ENCODE data around the gene PITX2. TPM values are rescaled to one million over a fixed set of nuclear protein-coding genes. Genes with fewer than 3 reads are reported as not detected.
"Not testable (repeated sequence)": the region's sequence is repeated elsewhere in the genome, so short reads cannot be mapped to it uniquely, and the experiment has no call there.

Gene PITX2
- polyA plus RNA-seq, 12 donors, result 39.7 to 61.1 (median 43.7) TPM; not detected in 1

DNA sequence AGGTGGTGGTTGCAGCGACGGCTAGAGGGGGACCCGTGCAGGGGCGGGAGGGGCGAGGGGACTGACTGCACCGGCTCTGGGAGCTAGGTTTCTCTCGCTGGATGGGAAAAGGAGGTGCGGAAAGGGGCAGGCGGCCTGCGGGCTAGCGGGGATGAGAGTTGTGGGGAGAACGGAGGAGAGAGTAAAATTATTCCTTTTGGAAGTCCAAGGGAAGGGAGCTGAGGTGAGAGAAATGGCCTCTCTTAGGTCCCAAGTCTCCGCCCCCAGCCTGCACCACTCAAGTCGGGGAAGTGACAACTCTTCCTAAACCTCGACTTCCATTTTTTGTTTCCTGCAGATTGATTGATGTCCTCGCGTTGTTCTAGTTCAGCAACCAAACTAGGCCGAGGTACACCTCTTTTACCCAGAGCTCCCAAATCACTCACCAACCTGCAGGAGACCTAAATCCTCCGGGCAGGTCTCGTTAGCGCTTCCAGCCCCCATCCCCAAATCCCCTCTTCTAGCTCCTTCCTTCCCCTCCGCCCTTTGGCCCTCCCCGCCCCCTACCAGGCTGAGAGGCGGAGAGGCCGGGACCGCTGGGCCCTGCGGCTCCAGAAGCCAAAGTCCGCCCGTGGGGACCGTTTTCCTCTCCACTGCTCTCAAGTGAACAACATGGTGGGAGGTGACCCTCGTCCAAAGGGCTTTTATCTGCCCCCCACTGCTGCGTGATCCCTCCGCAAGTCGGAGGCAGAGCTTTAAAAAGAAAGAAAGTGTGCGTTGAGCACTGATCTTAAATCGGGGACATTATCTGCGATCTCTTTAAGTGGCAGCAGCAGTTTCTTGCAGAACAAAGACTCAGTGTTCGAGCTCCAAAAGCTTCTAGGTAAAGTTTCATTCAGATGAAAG, 7.3 kb downstream of the PITX2 start:
- DNase-seq, result no peak

DNA sequence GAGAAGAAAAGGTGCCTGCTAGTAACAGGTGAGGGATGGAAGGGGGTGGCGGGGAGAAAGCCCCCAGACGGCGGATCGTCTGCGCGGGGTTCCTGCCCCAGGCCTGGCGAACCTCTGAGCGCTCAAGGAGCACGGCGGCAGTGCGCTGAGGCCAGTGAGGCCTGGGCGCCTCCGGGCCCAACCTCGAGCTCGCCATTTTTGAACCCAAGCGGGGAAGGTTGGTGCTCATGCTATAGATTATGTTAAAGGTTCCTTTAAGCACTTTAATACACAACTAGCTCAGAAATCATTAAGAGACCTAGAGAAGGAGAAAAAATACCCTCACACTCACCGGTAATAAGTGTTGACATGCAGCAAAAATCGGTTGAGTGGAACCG, 7.9 kb downstream of the PITX2 start:
- DNase-seq, result no peak

DNA sequence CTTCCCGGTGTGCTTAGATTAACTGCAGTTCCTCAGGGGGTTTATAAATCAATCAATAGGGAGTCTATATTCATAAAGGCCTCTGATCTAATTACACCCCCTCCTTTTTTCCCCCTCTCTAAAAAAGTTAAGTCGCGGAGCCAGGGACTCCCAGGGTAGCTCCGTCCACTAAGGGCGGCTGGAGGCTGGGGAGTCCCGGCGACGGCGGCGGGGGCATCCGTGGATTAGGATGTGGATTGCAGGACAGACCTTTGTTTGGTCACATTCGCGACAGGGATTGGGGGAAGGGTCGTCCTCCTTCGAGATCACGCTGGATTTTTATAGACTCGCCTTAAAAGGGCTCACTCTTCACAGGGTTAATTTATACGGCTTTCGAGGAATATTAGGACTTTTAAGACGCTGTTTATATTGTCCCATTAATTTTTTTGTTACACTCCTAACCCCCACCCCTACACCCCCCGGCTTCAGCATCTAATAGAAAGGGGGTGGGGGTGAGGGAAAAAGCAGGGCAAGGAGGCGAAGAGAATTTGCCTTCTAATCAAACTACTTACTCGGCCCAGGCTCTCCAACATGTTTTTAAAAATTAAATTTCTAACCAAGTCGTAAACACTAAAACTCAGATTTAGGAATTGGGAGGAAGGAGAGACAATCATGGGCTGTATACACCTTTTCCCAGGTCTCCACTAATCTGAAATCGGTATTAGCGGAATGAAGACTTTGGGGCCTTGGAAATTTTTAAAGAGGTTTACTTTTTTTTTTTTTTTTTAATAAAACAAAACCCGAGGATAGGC, 8.5 kb downstream of the PITX2 start:
- DNase-seq, result no peak

DNA sequence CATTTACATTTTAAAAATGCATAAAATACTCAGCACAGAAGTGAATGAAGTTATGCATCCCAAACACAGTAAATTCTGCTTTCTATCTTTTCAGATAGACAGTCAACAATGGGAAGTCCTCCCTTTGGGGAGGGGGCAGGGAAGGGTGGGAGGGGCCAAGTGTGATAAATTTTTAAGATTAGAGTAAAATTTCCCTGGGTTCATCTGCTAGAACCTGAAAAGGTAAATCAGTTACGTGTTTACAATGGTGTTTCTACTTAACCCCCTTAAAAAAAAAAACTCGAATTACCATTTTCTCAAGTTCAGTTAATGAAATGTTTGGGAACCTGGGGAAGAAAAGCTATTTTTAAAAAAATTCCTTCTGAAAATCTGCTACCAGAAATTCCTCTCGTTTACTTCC, 9.1 kb downstream of the PITX2 start:
- no peak for DNase-seq

DNA sequence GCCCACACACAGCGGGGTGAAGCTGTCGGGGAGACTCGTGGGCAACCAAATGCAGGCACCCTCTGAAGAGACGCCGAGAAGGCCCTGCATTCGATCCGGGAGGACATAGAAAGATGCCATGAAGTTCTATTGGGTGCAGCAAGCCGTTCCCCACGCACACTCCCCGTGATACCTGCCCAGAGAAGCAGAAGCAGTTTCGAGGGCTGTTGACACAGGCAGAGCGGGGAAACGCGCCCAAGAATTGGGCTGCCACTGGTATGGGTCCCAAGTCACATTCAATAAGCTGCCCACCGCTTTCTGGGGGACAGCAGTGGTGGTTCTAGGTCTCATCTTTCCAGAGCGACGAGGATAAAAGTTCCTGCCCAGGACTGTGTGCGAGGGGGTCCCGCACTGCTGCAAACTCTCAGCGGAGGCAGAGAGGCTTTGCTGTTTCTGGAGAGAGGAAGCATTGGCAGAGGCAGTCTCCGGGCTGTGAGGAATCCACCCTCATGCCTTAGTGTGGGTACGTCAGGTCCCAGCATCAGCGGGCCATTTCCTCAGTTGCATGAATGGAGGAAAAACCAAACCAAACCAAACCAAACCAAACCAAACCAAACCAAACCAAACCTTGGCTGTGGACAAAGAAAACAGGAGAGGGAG, 10.1 kb downstream of the PITX2 start:
- no peak for DNase-seq

DNA sequence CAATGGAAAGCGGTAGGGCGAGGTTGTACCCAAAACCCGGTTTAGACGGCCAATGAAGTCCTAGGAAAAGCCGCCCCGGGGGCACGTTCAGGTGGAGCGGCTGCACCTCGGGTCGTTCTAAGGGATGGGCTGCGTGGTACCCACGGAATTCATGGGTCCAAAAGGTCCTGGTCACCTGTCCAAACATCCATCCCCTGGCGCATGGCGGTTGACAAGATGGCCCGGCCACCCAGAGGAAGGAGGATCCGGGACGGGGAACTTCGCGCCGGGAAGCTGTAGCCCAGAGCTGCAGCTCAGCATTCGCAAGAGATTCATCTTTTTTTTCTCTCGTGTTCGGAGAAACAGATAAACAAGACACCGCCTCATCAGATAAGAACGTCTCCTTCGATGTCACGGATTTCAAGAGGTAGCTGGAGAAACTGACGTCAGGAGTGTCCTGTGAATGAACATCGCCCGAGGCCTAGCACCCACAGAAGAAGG, 10.9 kb downstream of the PITX2 start:
- no peak for DNase-seq

DNA sequence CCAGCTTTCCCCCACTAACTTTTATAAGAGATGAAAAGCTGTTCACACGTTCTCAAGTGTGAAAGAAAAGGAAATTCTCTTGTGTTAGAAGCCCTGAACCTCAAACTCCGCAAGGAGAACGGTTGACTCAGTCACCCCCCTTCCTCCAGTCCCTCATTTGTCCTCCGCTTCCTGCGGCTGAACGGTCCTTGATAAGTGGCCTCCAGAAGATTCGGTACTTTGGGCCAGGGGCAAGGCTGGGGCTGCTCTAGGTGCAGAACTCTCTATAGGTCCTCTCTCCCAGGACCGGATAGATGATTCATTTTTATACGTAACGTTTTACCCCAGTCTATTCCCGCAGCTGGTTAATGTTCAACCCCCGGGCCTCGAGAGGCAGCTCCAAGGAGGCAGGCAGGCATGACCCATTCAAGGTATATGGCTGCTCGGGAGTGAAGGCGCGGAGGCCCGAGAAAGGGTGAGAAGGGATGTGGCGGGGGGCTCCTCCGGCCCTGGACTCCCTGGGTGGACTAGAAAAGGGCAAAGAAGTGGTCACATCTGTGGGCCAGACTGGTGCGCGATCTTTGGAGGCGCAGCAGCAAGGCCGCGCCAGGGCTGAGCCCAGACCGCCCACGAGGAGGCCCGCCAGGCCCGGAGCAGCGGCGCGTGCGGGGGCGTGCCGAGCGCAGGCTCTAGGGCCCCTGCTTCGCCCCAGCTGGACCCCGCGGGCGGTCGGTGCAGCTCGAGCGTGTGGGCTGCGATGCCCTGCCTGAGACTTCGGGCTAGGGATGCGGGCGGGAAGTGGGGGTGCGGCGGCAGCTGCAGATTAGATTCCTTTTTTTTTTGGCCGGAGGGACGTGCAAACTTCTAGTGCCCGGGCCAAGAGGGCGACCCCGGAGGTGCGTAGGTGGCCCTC, 11.7 kb downstream of the PITX2 start:
- DNase-seq, result no peak

DNA sequence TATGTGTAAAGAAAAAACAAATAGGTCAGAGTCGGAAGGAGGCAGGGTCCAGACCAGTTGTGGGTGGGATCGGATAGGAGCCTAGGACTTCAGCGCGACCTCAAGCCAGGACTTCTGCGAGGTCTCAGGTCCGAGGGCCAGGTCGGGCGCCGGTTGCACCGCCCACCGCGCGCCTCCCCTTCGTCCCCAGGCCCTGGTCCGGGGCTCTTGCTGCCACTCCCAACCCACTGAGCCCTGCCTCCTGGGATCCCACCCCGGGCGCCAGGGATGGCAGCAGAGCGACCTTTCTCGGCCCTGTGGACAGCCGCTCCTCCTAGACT, 12.3 kb downstream of the PITX2 start:
- DNase-seq, result no peak

DNA sequence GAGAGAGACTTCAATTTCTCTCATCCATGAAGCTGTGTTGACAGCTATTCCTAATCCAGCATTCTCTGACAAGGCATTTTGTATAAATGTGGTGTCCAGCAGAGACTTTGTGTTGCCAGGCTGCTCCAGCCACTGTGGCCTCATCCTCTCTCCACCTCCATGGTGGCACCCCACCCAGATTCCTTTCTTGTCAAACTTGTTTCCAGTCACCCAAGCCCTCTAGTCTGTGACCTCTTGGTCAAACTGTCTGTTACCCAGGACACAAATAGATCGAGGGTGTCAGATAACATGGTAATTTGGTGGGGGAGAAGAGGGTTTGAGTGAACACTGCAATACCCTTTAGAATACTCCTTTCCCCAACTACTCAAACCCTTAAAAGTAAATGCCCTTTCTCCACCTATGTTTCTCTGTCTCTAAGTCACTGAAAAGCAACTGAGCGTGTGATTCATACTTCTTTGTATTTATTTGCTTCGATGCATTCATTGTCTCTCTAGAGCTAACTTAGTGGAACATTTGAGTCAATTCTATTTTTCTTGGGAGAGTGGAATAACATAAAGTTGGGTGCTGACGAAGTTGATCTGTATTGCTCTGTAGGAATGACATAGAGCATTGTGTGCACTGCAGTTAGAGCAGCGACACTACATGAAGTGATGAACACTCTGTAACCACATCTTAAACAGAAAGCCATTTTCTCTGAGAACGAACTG, 13.7 kb downstream of the PITX2 start:
- DNase-seq, result no peak

DNA sequence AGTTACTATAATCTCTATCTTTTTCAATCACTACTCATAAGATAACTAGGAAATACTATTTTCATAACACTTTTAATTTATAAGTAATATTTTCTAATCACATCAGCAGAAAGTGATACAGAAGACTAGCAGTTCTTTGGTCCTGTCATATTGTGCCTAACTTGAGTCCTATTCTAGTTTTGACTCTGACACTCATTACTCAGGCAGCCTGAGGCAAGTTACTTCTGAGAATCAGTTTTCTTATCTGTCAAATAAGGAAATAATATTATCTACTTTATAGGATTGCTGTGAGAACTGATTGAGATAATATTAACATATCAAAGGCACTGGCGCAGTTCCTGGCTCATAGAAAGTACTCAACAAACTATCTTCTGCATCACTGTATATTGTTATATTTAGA, 17.8 kb downstream of the PITX2 start:
- no peak for DNase-seq

DNA sequence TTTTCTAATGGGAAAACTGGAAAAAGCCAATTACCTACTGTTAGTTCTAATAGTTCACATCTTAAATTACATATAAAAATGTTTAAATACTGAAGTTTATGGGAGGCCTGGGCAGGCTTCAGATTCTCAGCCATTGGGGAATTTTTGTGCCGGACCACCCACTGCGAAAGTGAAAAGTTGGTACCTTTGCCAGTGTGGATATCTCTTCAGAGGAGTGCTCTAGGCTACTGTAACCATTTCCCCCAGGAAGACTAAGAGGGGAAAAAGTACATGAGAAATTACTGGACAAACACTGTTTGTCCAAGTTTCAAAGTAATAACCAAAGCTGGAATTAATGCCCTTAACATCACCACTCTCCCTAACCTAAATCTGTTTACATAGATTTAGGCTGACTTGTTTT, 20.8 kb downstream of the PITX2 start:
- DNase-seq, result no peak

DNA sequence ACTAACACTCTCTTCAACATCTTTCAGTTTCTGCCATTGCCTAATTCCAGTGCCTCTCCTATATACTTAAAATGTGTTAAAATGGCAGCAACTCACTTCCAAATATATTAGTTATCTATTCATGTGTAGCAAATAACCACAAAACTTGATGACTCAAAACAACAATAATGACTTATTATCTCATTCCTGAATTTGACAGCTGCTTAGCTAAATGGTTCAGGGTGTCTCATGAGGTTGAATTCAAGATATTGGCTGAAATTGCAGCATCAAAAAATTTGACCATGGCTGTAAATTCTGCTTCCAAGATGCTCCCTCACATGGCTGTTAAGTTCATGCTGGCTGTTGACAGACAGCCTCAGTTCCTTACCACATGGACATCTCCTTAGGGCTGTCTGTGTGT, 25.3 kb downstream of the PITX2 start:
- DNase-seq, result no peak

DNA sequence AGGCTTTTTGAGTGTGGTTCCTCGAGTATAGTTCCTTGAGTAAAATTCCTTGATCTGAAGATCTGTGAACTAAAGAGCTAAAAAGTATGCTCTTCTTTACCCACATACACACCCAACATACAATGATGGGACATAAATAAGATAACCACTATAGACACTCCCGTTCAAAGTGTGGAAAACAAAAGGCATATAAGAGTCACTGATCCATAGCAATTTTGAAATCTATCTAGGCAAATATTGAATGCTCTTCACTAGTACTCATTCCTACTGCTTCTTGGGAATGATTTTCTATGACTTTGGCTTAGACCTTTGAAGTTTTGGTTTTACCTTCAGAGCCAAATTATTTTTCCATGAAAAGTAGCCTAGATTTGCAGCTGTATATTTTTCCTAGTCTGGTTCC, 26.4 kb downstream of the PITX2 start:
- DNase-seq, result no peak

DNA sequence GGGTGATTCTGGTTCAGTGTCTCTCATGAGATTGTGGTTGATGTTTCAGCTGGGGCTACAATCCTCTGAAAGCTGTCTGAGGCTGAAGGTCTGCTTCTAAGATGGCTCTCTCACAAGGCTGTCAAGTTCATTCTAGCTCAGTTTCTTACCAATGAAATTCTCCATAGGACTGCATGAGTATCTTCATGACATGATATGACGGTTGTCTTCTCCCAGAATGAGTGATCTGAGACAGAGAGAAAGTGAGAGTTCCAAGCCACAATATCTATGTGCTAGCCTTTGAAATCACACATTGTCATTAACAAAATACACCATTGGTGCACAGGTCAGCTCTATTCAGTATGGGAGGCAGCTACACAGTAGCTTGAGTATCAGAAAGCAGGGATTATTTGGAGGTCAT, 27.3 kb downstream of the PITX2 start:
- no peak for DNase-seq

DNA sequence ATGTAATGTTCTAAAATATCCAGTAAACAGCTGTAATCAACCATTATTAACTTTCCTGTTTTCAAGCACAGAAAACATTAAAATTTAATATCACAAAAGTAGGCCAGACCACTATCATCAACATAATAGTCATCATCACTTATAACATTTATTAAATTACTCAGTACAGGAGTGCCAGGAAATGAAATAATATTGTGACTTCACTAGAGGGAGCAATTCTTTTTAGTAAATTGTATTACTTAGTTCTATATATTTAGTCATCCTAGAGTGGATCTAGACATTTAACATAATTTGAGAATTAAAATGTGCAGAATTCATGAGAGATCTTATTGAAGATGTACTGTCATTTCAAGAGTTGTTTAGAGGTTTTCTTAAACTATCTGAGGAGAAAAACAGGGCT, 33.6 kb downstream of the PITX2 start:
- DNase-seq, result no peak

DNA sequence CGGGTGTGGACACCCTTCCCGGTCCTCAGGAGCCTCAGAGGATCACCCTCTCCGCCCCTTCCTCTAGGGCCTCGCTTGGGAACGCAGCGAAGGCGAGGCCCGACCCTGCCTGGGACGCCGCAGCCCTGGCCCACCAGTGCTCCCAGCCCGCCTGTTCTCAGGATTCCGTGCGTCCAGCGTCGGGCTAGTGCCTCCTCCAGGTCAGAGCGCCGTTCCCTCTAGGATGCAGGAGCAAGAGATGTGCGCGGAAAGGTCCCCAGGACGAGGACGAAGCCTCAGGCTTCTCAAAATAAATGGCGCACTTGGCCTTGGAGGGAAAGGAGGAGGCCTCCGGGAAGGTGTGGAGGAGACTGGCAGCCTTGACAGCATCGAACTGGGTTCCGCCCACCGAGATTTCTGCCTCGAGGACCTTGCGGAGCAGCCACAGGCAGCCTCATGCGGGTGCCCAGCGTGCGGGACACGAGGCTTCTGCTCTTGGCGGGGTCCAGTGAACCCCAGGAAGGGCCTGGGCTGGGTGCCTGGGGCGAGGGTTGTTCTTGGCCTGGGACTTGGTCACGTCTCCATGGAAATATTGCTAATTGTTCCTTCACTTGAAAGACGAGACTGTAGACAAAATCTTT, 35.1 kb downstream of the PITX2 start:
- DNase-seq, result no peak

DNA sequence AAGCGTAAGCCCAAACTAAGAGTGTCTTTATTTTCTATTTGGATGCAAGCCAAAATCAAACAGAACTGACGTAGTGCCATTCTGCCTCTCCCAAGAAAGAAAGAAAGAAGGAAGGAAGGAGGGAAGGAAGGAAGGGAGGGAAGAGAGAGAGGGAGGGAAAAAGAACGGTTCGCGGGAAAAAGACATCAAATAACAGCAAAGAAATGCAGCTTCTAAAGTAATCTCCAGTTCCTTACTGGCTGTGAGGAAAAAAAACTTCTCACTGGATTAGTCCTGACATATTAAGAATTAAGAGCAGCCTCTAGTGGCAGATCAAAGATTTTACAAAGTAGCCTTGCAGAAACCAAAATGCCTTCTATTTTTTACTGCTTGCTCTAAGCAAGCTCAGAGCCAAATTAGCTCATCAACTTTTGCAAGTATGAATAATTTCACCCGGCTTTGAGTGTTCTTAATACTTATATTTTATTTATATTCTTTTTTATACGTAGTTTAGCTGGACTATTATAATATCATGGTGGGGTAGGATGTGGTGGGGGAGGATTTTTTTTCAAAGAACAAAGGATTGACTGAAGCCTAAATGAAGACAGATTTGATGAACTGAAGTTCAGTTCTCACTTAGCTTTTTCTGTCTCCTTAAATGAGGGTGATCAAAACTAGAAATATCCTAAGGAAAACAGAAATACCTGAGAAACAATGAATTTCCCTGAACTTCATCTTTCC, 36.6 kb downstream of the PITX2 start:
- peak; percentile 11 for DNase-seq

DNA sequence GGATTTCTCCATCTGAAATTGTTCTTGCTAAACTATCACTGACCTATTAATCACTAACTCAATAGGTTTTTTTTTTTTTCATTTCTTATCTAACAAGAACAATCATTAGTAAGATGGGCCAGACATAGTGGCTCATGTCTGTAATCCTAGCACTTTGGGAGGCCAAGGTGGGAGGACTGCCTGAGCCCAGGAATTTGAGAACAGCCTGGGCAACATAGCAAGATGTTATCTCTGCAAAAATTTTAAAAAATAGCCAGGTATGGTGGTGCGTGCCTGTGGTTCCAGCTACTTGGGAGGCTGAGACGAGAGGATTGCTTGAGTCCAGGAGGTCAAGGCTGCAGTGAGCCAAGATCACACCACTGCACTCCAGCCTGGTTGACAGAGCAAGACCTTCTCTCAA, 46.2 kb downstream of the PITX2 start:
- not testable (repeated sequence) for DNase-seq

Data from muscle of arm (tissue), 12 donors.